GM19455 (cell line): ENCODE measurements around the gene AVL9.
"Not testable (repeated sequence)": the region's sequence is repeated elsewhere in the genome, so short reads cannot be mapped to it uniquely, and the experiment has no call there.

Source experiments
- ATAC-seq: cut with Tn5 transposase; IDR thresholded peaks from one replicate; pipeline ENCODE4 v1.9.1; 2021; ENCODE audit not compliant: unreplicated experiment

AVL9 gene

GRCh38 chr7:32634798-32635393, 139.6 kb downstream of the AVL9 start:
- not testable (repeated sequence) for ATAC-seq

- not testable (repeated sequence) for ATAC-seq
Observed at GRCh38 chr7:32636725-32637462, 141.6 kb downstream of the AVL9 start.

- not testable (repeated sequence) for ATAC-seq
Observed at GRCh38 chr7:32637611-32638010, 142.3 kb downstream of the AVL9 start.
